Chondrocyte (in vitro differentiated cells): ENCODE measurements around the gene SDHAF1. TPM values are rescaled to one million over a fixed set of nuclear protein-coding genes. Genes with fewer than 3 reads are reported as not detected.

Experiments used
- DNase-seq: peaks from one replicate; pipeline ENCODE4 v3.0.0; 2021; ENCODE audit warnings: mixed read lengths, low spot score
- H3K27ac Mint-ChIP-seq: one replicate; pipeline ENCODE4 v1.8.0; 2021; ENCODE audit warnings: mild to moderate bottlenecking, moderate library complexity, mixed read lengths; ENCODE audit not compliant: unreplicated experiment
- H3K27me3 Mint-ChIP-seq: 2 replicates; pipeline ENCODE4 v1.8.0; 2021; ENCODE audit warnings: low read depth, mixed read lengths
- H3K36me3 Mint-ChIP-seq: 2 replicates; pipeline ENCODE4 v1.8.0; 2021; ENCODE audit warnings: low read depth, mixed read lengths
- H3K4me1 Mint-ChIP-seq: 2 replicates; pipeline ENCODE4 v1.8.0; 2021; ENCODE audit warnings: low read depth, mild to moderate bottlenecking, mixed read lengths
- H3K4me3 Mint-ChIP-seq: one replicate; pipeline ENCODE4 v1.8.0; 2021; ENCODE audit warnings: mild to moderate bottlenecking, moderate library complexity, mixed read lengths; ENCODE audit not compliant: unreplicated experiment
- H3K9me3 Mint-ChIP-seq: 2 replicates; pipeline ENCODE4 v1.8.0; 2021; ENCODE audit warnings: low read depth, mixed read lengths
- CTCF ChIP-seq: fragments of 200-600 bp; sonication (generic); IDR thresholded peaks from 2 replicates; pipeline ENCODE4 v1.5.0; 2021; ENCODE audit warnings: antibody characterized with exemption, mild to moderate bottlenecking, moderate library complexity
- total RNA-seq: library from RNA; stranded (reverse); gene quantifications from 3 replicates; pipeline ENCODE4 v1.2.1, GENCODE V29; 2021

SDHAF1 gene
- total RNA-seq, 1 donor from 2014 or later: 11.2 TPM

- Mint-ChIP-seq H3K9me3 (peaks cover 2% of the 10 kb centered on the region), H3K27ac (no peak overlapping the region), H3K36me3 (no peaks in the 10 kb centered on the region), H3K4me3 (no peak overlapping the region), H3K4me1 (no peaks in the 10 kb centered on the region), H3K27me3 (peaks cover 29% of the 10 kb centered on the region)
- TF ChIP-seq CTCF: no peak
- DNase-seq: no peak
Observed at GRCh38 chr19:35958660-35959039, 36.3 kb upstream of the SDHAF1 start.

GRCh38 chr19:35959040-35959967, 35.7 kb upstream of the SDHAF1 start:
- H3K27ac Mint-ChIP-seq: no peak overlapping the region
- no peaks in the 10 kb centered on the region for H3K4me1 Mint-ChIP-seq
- peaks cover 30% of the 10 kb centered on the region for H3K27me3 Mint-ChIP-seq
- DNase-seq: no peak
- no peaks in the 10 kb centered on the region for H3K36me3 Mint-ChIP-seq
- TF ChIP-seq CTCF: peak; percentile 66
- no peak overlapping the region for H3K4me3 Mint-ChIP-seq
- peaks cover 2% of the 10 kb centered on the region for H3K9me3 Mint-ChIP-seq

- Mint-ChIP-seq H3K4me1 (no peaks in the 10 kb centered on the region), H3K4me3 (no peak overlapping the region), H3K27ac (no peak overlapping the region), H3K36me3 (no peaks in the 10 kb centered on the region), H3K27me3 (peaks cover 30% of the 10 kb centered on the region), H3K9me3 (peaks cover 2% of the 10 kb centered on the region)
- DNase-seq: no peak
- TF ChIP-seq CTCF: no peak
Observed at GRCh38 chr19:35959968-35960320, 35.0 kb upstream of the SDHAF1 start.

GRCh38 chr19:35960432-35960972, 34.5 kb upstream of the SDHAF1 start:
- Mint-ChIP-seq H3K36me3 (no peaks in the 10 kb centered on the region), H3K27me3 (peaks cover 30% of the 10 kb centered on the region), H3K9me3 (peaks cover 2% of the 10 kb centered on the region), H3K4me3 (no peak overlapping the region), H3K4me1 (no peaks in the 10 kb centered on the region), H3K27ac (no peak overlapping the region)
- no peak for DNase-seq
- no peak for TF ChIP-seq CTCF

GRCh38 chr19:35963514-35963913, 31.5 kb upstream of the SDHAF1 start:
- Mint-ChIP-seq H3K36me3 (no peaks in the 10 kb centered on the region), H3K27me3 (peaks cover 18% of the 10 kb centered on the region), H3K9me3 (no peaks in the 10 kb centered on the region), H3K4me1 (no peaks in the 10 kb centered on the region), H3K4me3 (no peak overlapping the region), H3K27ac (no peak overlapping the region)
- TF ChIP-seq CTCF: no peak
- DNase-seq: no peak
